HK-2 (cell line): ENCODE measurements around the gene SIRPD.
"Not testable (repeated sequence)": the region's sequence is repeated elsewhere in the genome, so short reads cannot be mapped to it uniquely, and the experiment has no call there.

Experiments used
- DNase-seq: peaks from one replicate; pipeline ENCODE4 v3.0.0-alpha.2; 2018; ENCODE audit not compliant: unreplicated experiment

SIRPD gene

GRCh38 chr20:1537731-1538058 is 19.8 kb downstream of the SIRPD start:
- DNase-seq = no peak

- DNase-seq = no peak
These were observed 20.4 kb downstream of the SIRPD start for GRCh38 chr20:1536893-1537730.

GRCh38 chr20:1535420-1536175 is 21.9 kb downstream of the SIRPD start:
- no peak for DNase-seq

GRCh38 chr20:1534526-1534925 is 23.0 kb downstream of the SIRPD start:
- no peak for DNase-seq

- DNase-seq = no peak
These were observed 24.4 kb downstream of the SIRPD start for GRCh38 chr20:1533059-1533458.

GRCh38 chr20:1528811-1529210 is 28.7 kb downstream of the SIRPD start:
- DNase-seq = no peak

GRCh38 chr20:1527923-1528322 is 29.6 kb downstream of the SIRPD start:
- no peak for DNase-seq

- DNase-seq = no peak
These were observed 30.6 kb downstream of the SIRPD start for GRCh38 chr20:1526896-1527295.

- DNase-seq = no peak
These were observed 31.2 kb downstream of the SIRPD start for GRCh38 chr20:1526310-1526709.

GRCh38 chr20:1524004-1524403 is 33.5 kb downstream of the SIRPD start:
- DNase-seq = no peak

- no peak for DNase-seq
These were observed 40.5 kb downstream of the SIRPD start for GRCh38 chr20:1517010-1517409.

- no peak for DNase-seq
These were observed 43.7 kb downstream of the SIRPD start for GRCh38 chr20:1513801-1514200.

GRCh38 chr20:1509237-1509636 is 48.3 kb downstream of the SIRPD start:
- no peak for DNase-seq

GRCh38 chr20:1508574-1508973 is 48.9 kb downstream of the SIRPD start:
- DNase-seq = no peak

- DNase-seq = no peak
These were observed 50.2 kb downstream of the SIRPD start for GRCh38 chr20:1507276-1507675.

GRCh38 chr20:1505871-1506270 is 51.6 kb downstream of the SIRPD start:
- DNase-seq = no peak

GRCh38 chr20:1505361-1505760 is 52.1 kb downstream of the SIRPD start:
- no peak for DNase-seq

- peak; percentile 86 for DNase-seq
These were observed 53.8 kb downstream of the SIRPD start for GRCh38 chr20:1503564-1504227.

- DNase-seq = no peak
These were observed 57.0 kb downstream of the SIRPD start for GRCh38 chr20:1500496-1500895.

GRCh38 chr20:1499528-1500420 is 57.7 kb downstream of the SIRPD start:
- no peak for DNase-seq

- DNase-seq = not testable (repeated sequence)
These were observed 60.1 kb downstream of the SIRPD start for GRCh38 chr20:1497371-1497770.

- no peak for DNase-seq
These were observed 60.6 kb downstream of the SIRPD start for GRCh38 chr20:1496930-1497329.
